Islet precursor cell (in vitro differentiated cells): Measurements from ENCODE around the gene CR1.
"Not testable (repeated sequence)": the region's sequence is repeated elsewhere in the genome, so short reads cannot be mapped to it uniquely, and the experiment has no call there.

Source experiments
- DNase-seq: peaks from one replicate; pipeline ENCODE4 v3.0.0-alpha.2; 2018

Gene CR1

DNA sequence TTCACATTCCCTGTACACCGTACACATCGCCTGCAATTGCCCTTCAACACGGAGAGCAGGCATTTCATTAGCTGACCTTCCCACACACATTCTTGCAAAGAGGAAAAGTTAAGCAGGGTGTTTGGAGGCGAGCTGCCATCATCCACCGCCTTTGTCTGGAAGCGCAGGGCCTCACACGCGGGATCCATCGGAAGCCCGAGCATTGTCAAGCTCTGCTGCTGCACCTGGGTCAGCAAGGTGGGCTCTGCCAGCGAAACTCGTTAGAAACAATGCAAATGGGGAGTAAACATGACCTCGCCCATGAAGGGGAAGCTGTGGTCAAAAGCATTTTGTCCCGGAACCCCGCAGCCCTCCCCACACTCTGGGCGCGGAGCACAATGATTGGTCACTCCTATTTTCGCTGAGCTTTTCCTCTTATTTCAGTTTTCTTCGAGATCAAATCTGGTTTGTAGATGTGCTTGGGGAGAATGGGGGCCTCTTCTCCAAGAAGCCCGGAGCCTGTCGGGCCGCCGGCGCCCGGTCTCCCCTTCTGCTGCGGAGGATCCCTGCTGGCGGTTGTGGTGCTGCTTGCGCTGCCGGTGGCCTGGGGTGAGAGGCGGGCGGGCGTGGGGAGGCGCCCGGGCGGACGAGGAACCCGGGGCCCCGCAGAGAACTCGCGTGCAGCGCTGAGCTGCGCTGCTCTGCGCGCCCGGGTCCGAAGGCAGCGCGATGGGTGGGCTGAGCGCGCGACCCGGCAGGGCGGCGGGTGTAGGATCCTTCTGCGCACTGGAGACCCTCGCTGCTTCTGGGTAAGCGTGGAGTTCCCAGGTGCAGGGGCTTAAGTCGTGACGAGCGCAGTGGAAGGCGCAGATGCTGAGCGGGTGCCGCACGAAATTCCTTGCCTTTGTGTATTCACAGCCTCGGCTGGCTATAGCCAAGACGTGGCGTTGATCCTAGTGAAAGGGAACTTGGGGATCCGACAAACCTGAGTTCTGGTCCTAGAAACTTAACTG lies at the start of gene CR1:
Gene CR1, plus strand, starts transcription at position 357 of the 992 bp plus-strand sequence. Its CDS starts 111 bp downstream, at position 468.
- peak; percentile 62 for DNase-seq

DNA sequence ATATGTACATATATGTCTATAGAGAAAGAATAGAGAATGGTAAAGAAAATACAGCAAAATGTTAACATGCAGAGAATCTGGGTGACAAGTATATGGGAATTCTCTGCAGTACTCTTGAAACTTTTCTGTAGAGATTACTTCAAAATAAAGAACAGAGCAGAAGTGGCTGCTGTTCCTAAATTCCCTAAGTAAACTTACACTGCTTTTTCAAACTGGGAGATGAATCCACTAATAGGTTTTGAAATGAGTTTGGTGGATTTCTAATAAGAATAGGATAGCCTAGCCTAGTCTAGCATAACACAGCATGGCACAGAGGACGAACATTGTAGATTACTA lies 42.3 kb upstream of the CR1 start:
- DNase-seq = no peak

DNA sequence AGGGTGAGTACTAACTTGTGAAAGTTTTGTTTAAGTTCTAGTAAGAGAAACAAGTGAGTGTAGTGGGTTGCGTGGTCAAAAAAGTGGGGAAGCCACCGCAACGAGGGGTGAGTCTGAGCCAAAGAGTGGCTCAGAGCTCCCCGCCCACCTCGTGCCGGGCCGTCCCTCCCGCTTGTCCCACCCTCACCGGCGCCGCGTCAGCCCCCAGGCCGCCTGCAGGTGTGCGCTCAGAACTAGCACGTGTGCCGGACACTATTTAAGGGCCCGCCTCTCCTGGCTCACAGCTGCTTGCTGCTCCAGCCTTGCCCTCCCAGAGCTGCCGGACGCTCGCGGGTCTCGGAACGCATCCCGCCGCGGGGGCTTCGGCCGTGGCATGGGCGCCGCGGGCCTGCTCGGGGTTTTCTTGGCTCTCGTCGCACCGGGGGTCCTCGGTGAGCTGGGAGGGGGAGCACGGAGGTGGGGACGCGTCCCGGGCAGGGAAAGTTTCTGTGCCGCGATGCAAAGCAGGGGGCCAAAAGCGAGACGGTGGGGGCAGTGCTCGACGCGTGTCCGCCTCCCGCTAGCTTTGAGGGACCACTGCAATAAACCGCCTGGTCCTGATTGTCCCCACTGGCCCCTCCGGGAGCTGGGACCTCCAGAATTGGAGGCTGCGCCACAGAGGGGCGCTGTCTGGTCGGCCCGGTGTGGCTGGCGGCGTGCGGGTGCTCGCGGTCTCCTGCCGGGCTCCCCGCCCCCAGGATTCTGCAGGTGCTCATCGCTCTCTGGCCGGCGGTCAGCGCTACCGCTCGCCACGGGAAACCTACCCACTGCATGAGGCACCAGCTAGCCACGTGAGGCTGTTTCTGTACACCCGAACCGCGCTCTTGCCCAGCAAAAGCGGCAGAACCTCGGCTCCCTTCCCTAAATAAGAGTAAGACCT lies 41.7 kb upstream of the CR1 start, which contains the start of gene CR2:
Gene CR2, plus strand, starts transcription at position 283 of the 919 bp plus-strand sequence. Its CDS starts 91 bp downstream, at position 374.
- peak; percentile 84 for DNase-seq

DNA sequence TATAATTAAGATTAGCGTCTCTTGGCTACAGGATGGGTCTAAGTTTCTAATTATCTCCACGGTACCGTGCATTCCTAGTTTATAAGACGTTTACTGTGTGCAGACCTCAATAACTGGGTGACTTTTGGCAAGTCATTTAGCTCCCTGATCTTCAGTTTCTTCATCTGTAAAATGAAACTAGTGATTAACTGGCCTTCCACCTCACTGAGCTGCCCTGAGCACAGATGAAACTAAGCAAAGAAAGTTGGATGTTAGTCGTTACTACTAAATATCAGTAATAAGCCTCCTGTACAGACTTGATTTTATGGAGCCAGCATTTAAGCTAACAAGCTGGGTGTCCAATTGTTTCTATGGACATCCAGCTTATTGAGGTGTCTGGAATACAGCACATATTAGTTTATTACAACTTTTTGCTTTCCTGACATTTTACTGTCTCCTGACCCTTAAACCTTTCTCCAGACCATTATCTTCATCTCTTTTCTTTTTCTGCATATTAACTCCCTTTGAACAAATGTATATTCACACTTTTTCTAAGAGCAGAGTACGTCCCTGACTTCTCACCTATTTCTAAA lies 40.7 kb upstream of the CR1 start:
- DNase-seq = no peak

DNA sequence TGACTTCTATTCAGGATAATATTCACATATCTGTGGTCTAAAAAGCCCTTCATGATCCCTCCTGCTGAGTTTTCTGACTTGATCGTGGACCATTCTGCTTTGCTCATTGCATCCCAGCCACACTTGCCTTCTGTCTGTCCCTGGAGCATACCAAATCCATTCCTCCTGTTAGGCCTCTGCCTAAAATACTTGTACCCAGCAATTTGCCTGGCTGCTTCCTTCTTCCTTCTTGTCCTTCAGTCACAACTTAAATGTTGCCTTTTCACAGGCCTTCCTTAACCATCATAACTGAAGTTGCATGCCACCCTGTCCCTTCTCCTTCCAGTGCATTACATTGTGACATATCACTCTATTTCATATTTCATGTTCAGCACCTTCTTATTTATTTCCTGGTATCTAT lies 37.5 kb upstream of the CR1 start:
- no peak for DNase-seq

DNA sequence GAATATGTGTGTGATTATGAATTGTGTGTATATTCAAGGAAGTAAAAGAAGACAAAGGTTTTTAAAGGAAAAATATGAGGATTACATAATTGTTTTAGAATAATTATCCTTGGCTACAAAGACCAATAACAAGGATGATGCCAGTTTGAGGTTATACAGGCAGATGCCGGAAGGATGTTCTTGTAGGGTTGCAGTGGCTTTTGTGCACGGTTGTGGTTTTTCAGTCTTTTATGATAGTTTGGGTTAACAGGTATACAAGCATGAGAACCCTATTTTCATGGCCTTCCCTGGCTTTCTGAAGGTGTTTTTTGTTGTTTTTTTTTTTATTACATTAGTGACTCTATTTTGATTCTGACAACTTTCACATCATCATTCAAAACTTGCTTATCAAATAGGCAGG lies 36.9 kb upstream of the CR1 start:
- no peak for DNase-seq

DNA sequence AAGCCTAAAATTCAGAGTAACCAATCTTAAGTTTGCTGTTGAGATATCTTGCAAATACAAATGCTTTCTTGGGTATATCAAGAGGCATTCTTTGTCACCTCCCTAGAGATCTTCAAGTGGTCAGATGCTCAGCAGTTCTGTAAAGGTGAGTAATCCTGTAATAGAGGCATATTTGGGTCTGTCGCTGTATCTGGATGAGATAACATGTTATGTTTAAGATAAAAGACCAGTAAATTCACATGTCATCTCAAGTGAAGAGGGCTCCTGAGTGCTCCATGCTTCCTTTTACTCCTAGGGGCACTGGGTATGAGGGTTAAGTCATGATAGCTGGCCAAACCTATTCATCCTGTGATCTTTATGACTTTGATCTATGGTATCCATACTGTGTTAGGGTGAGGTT lies 34.3 kb upstream of the CR1 start:
- DNase-seq = no peak

DNA sequence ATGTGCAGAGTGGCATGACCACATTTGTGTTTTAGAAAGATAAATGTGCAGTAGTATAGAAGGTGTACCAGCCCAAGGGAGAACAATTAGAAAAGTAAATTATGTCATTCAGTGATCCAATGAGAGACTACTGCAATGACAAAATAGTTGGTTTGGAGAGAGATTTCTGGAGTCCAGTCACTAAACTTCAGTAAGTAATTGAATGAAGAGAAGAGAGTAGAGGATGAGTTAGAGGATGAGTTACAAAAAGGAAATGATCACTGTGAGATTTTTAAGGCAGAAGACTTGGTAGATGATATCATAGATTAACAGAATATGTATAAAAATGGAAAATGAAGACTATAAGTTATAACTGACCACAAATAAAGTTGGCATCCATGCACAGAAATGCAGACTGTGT lies 33.4 kb upstream of the CR1 start:
- DNase-seq = no peak

DNA sequence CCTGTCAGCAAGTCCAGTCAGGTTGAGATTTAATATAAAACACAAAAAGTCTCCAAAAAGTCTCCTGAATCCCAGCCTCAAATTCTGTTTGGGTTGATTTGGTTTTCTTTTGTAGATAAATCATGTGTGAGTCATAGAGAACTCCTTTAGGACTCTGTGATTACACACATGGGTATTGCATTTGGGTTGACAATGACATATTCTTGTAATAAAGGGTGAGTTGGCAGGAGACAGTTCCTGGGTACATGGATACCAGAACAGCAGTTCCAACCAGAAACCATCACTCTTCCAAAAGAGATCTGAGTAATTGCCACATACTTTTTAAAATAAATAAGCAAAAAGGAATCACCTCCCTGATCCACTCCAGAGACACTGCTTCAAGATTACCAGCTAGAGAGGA lies 32.9 kb upstream of the CR1 start:
- no peak for DNase-seq

DNA sequence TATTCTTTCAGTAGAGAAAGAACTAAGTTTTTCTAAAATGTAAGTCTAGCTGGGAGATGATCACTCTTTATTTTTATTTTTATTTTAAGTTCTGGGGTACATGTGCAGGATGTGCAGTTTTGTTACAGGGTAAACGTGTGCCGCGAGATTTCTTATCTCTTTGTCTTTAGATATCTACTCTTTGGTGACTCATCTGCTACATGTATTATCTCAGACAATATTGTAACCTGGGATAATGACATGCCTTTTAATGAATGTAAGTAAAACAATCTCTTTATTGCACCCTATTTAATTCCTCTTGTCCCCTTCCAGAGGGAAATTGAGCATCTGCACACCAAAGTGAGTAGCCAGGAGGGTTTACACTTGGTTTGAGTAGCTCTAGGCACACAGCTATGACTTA lies 32.4 kb upstream of the CR1 start:
- no peak for DNase-seq

DNA sequence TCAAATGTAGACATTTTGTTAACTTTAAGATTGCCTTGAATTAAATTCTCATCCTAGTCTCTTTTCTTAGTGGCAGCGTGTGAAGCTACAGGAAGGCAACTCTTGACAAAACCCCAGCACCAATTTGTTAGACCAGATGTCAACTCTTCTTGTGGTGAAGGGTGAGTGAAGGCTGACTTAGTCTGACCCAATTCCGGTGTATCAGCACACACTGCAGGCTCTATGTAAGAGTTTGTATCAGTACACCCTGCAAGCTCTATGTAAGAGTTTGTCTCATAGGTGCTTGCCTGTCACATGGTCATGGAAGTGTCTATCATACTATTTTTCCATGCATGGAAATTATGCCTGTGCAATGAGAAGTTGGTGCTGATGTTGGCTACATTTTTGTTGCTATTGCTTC lies 25.0 kb upstream of the CR1 start:
- DNase-seq = no peak

DNA sequence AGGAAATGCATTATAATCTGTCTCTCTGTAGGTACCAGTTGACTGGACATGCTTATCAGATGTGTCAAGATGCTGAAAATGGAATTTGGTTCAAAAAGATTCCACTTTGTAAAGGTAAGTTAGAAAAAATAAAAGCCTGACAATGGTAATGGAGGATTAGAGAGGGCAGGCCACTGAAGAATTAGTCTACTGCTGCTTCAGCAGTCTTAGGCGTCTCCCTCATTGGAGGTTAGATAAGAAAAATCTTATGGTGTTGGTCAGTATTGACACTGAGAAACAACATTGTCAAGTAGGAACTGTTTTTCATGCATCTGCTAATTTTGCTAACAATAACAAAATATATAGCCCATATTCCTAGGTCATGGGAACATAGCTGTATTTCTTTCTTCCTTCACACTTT lies 21.7 kb upstream of the CR1 start:
- no peak for DNase-seq

DNA sequence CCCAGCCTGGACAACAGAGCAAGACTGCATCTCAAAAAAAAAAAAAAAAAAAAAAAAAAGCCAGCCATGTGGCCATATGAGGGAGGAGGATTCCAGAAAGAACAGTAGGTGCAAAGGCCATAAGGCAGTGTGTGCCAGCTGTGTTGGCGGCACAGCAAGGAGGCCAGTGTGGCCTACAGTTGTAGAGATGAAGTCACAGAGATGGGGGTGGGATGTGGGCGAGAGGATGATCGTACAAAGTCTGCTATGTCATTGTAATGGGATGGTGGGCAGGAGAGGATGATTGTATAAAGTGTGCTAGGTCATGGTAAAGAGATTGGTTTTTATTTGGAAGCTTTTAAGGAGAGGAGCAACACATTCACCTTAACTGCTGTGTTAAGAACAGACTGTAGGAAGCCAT lies 9.8 kb upstream of the CR1 start:
- no peak for DNase-seq

DNA sequence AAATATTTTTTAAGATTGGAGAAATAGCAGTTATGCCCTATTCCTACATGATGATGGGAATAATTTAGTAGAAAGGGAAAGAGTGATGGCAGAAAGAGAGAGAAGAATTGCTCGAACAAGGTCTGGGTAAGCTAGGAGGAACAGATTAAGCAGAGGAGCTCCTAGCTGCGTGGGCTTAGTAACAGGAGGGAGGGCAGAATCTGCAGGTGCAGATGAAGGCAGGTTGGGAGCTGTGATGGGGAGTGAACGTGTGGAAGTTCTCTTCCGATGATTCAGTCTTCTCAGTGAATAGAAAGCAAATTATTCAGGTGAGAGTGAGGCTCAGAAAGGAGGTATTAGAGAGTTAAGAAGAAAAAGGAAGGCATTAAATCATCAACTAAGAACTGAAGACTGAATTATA lies 8.3 kb upstream of the CR1 start:
- no peak for DNase-seq

DNA sequence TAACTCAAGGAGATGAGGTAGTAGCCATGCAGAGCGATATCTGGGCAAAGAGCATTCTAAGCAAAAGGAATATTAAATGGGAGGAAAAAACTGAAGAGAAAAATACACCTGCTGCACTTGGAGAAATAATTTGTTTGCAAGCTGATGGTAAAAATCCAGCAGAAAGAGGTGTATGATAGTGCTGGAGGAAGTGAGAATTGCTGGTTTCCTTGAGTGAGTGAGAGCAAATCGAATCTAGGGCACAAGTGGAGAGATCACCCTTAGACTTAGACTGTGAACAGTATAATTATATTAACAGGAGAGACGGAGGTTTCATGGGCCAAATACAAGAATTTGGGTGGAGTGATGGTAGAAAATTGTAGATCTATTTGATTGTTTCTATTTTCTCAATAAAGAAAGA lies 2.7 kb upstream of the CR1 start:
- DNase-seq = no peak

DNA sequence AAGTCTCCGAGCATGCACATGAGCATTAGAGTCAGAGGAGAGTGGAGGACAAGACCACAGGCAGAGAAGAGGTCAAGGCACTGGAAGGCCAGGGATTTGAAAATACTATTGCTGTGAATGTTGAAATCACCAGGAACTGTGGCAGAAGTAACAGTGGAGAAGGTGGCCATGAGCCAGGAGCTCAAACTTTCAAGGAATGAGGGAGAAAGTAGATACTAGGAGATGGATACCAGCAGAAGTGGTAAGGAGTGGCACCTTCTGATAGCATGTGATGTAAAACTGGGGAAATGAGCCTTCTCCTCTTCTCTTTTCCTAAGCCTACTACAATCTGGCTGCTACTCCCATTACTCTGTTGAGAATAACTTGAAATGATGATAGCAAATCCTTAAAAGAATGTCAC lies 1.8 kb upstream of the CR1 start:
- DNase-seq = no peak

DNA sequence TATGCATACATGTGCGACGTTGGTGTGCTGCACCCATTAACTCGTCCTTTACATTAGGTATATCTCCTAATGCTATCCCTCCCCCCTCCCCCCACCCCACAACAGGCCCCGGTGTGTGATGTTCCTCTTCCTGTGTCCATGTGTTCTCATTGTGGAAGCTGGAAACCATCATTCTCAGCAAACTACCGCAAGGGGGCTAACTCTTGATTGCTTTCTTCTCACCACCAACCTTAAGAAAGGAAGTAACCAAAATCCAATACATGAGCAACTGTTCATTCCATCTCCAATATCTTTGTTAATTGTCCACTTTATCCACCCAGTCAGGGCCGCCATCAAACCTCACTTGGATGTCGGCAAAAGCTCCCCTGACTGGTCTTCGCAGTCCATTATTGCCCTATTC lies 676 bp upstream of the CR1 start:
- not testable (repeated sequence) for DNase-seq

DNA sequence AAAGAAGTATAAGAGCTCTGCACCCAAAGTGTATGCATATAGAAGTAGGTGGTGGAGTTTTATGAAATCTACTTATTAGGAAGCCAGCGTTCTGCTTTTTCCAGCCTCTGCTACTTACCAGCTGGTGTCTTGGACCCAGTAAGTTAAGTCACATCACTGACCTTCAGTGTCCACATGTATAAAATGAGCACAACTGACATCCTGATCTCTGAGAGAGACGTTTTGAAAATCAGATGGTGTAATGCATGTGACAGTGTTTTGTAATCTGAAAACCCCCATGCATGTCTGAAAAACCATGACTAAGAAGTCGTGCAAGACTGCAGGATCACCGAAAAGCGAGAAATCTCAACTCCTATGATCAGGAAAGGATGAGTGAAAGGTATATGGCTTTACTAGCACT lies 2.0 kb downstream of the CR1 start:
- no peak for DNase-seq

DNA sequence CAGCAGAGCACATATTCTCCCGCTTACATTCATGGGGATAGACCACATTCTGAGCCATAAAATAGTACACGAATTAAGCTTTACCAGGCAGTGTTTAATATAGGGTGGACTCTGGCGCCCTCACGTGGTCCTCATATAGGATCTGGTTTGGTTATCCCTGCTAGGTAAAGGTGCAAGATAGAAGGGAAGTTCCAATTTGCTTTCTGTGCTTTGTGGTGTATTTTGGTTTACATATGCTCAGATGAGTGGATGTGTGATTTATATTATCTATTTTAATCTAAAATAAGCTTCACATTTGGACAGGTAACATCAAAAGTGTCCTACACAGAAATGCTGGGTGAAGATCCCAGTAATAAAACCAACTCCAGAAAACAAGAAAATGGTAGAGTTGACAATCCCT lies 3.6 kb downstream of the CR1 start:
- peak; percentile 66 for DNase-seq

DNA sequence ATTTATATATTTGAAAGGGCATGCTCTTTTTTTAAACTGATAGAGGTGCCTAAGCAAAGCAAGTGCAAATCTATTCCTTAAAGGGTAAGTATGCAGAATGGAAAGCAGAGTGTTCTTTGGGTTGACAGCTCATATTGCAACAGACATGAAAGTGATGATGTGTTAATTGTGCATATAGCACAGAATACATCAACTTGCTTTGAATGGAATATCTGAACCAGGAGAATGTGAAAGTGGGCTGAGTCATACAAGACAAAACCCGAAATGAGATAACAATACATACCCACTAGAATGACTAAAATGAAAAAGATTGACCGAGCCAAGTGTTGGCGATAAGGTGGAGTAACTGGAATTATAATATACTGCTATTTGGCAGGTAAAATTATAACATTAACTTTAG lies 4.3 kb downstream of the CR1 start:
- DNase-seq = no peak

DNA sequence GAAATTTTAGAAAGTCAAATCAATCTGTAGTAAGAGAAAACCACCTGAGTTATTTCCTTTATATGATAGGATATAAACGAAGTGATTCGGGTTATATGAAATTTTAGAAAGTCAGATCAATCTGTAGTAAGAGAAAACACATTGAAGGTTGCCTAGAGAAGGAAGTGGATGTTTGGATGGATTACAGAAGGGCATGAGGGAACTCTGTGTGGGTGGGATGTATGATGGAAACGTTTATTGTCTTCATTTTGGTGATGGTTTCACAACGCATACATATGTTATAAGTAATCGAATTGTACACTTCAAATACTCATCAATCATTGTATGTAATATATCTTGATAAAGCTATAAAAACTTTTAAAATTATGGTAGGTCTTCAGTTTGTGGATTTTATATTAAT lies 5.1 kb downstream of the CR1 start:
- no peak for DNase-seq

DNA sequence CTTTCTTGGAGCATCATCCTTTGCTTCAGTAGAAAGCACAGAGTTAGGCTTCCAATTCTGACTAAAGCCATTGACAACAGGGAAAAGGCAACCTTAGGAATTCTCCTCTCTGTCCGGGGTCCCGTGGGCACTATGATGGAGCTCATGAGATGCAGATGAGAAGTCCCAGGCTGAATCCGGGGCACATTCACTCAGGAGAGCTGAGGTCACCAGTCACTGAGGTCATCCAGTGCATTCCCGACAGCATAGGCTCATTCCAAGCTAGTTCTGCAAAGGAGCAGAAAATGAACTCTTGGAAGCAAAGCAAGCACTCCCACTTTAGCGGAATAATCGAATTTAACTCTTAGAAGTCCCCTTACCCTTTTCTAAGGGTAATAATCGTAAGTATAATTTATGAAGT lies 6.8 kb downstream of the CR1 start:
- peak; percentile 71 for DNase-seq

DNA sequence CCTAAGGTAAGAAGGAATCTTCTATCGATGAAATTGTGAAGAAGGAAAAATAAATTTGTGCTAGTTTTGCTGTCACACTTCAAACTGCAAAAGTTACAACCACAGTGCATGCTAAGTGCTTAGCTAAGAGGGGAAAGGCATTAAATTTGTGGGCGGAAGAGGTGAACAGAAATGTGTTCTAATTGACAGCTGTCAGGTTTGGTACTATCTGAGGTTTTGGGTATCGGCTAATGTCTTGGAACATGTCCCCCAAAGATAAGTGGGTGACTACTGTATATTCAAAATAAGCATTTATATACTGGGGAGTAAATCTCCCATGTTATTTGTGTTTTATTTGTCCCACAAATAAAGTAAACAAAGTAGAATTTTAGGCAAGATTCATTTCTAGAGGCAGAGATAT lies 8.0 kb downstream of the CR1 start:
- DNase-seq = no peak

DNA sequence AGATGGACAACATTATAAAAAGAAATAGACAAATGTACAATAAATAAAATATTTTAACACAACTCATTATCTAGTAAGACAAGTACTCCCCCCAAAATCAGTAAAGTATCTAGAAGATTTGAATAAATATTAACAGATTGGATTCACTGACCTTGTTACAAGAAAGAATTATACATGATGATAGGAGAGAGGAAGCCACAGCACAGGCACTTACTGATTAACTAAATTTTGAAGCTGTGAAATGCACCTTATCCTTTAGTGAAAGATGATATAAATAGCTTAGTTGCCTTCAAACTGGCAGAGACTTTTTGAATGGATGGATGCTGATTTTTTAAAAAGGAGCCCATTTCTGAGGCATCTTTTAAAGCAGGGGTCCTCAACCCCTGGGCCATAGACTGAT lies 8.5 kb downstream of the CR1 start:
- DNase-seq = no peak
